ENCODE measurements around the gene FFAR1.

- no peak for TF ChIP-seq EZH2phosphoT487 (IDR thresholded peaks at IDR 0.05; ENCODE audit: insufficient read depth, low read depth)
- no peak for TF ChIP-seq EZH2 (IDR thresholded peaks at IDR 0.05; ENCODE audit: insufficient read depth, poor library complexity, severe bottlenecking)
These were observed 49.8 kb upstream of the FFAR1 start for GRCh38 chr19:35297922-35298321.

All from GM23248 (cell line).